ENCODE data around the gene SEC23IP. TPM values are rescaled to one million over a fixed set of nuclear protein-coding genes. Genes with fewer than 3 reads are reported as not detected.
A peak's percentile ranks its signal among the peaks of the same experiment; 100 is the strongest.
"Not testable (repeated sequence)": the region's sequence is repeated elsewhere in the genome, so short reads cannot be mapped to it uniquely, and the experiment has no call there.

Gene SEC23IP
- total RNA-seq, 2 experiments from 2014 or later = 49.0 to 55.2 TPM

GRCh38 chr10:119888715-119889114, 3.8 kb upstream of the SEC23IP start:
- peaks cover 12% of the 10 kb centered on the region for H3K4me1 Mint-ChIP-seq (ENCODE audit: low read depth)
- H3K27me3 Mint-ChIP-seq (ENCODE audit: low read depth) = not testable (repeated sequence)

GRCh38 chr10:119889201-119889600, 3.3 kb upstream of the SEC23IP start:
- H3K9me3 Mint-ChIP-seq; intact Hi-C loops (cut with micrococcal nuclease); H3K36me3 Mint-ChIP-seq (ENCODE audit: low read depth); CTCF ChIA-PET; H3K27ac Mint-ChIP-seq; H3K27me3 Mint-ChIP-seq (ENCODE audit: low read depth); DNase-seq; H3K4me3 Mint-ChIP-seq: not testable (repeated sequence)
- peaks cover 17% of the 10 kb centered on the region for H3K4me1 Mint-ChIP-seq (ENCODE audit: low read depth)

More at GRCh38 chr10:119888715-119889114, 3.8 kb upstream of the SEC23IP start:
- CTCF ChIA-PET; H3K9me3 Mint-ChIP-seq; H3K27ac Mint-ChIP-seq; intact Hi-C loops (cut with micrococcal nuclease); H3K4me3 Mint-ChIP-seq; DNase-seq; H3K36me3 Mint-ChIP-seq (ENCODE audit: low read depth): not testable (repeated sequence)

GRCh38 chr10:119890307-119890706, 2.2 kb upstream of the SEC23IP start:
- peaks cover 28% of the 10 kb centered on the region for H3K4me1 Mint-ChIP-seq (ENCODE audit: low read depth)
- not testable (repeated sequence) for H3K36me3 Mint-ChIP-seq (ENCODE audit: low read depth); DNase-seq; H3K4me3 Mint-ChIP-seq; H3K27ac Mint-ChIP-seq; H3K27me3 Mint-ChIP-seq (ENCODE audit: low read depth); H3K9me3 Mint-ChIP-seq
- intact Hi-C loops (cut with micrococcal nuclease) = loop anchor here (10.0 kb wide), 1 partner anchor 964 kb away; the partner anchor contains the start of gene WDR11
- CTCF ChIA-PET = interaction anchor here (0.6 to 1.3 kb wide), 2 partner anchors 31 to 295 kb away, joined by 5 to 7 read pairs; no protein-coding TSS in a partner anchor

DNA sequence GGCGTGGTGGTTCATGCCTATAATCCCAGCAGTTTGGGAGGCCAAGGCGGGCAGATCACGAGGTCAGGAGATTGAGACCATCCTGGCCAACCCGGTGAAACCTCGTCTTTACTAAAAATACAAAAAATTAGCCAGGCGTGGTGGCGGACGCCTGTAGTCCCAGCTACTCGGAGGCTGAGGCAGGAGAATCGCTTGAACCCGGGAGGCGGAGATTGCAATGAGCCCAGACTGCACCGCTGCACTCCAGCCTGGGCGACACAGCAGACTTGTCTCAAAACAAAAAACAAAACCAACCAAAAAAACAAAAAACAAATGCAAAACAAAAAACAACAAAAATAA, 712 bp upstream of the SEC23IP start:
- intact Hi-C loops (cut with micrococcal nuclease) = loop anchor here (1.0 to 10.0 kb wide), 5 partner anchors 19 to 963 kb away; partner anchors contain the start of genes INPP5F, TIAL1 and WDR11
- CTCF ChIA-PET = interaction anchor here (0.7 to 1.1 kb wide), 2 partner anchors 9 to 242 kb away, joined by 3 read pairs; no protein-coding TSS in a partner anchor
- not testable (repeated sequence) for DNase-seq; H3K27me3 Mint-ChIP-seq (ENCODE audit: low read depth); H3K9me3 Mint-ChIP-seq; H3K36me3 Mint-ChIP-seq (ENCODE audit: low read depth)
- Mint-ChIP-seq H3K4me1 (ENCODE audit: low read depth) (peaks cover 43% of the 10 kb centered on the region), H3K27ac (peak overlapping the region; percentile 92), H3K4me3 (peak overlapping the region; percentile 95)

DNA sequence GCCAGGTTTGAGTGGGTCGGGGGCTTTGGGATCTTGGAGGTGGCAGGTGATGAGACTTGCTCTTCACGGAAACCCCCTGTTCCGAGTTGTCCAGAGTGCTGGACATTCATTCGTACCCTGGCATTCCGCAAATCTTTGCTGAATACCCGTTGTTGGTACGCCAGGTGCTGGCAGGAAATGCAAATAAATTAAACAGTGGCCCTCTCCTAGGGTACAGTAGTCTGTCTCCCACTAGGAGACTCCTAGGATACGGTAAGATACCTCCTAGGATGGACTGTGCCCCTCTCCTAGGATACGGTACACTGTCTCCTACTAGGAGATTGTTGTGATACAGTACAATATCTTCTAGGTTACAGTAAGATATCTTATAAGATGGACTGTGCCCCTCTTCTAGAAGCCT, 544 bp downstream of the SEC23IP start:
- intact Hi-C loops (cut with micrococcal nuclease) = loop anchor here (2.0 to 10.0 kb wide), 2 partner anchors 296 to 962 kb away; partner anchors contain the start of genes TIAL1 and WDR11
- H3K4me1 Mint-ChIP-seq (ENCODE audit: low read depth) = peaks cover 50% of the 10 kb centered on the region
- no peak for DNase-seq
- peaks cover 9% of the 10 kb centered on the region for H3K36me3 Mint-ChIP-seq (ENCODE audit: low read depth)
- peak overlapping the region; percentile 95 for H3K4me3 Mint-ChIP-seq
- H3K9me3 Mint-ChIP-seq = peaks cover 2% of the 10 kb centered on the region
- CTCF ChIA-PET = interaction anchor here (0.6 to 1.1 kb wide), 3 partner anchors 22 to 34 kb away, joined by 3 to 4 read pairs (median 3); no protein-coding TSS in a partner anchor
- H3K27ac Mint-ChIP-seq = peak overlapping the region; percentile 92
- no peaks in the 10 kb centered on the region for H3K27me3 Mint-ChIP-seq (ENCODE audit: low read depth)

DNA sequence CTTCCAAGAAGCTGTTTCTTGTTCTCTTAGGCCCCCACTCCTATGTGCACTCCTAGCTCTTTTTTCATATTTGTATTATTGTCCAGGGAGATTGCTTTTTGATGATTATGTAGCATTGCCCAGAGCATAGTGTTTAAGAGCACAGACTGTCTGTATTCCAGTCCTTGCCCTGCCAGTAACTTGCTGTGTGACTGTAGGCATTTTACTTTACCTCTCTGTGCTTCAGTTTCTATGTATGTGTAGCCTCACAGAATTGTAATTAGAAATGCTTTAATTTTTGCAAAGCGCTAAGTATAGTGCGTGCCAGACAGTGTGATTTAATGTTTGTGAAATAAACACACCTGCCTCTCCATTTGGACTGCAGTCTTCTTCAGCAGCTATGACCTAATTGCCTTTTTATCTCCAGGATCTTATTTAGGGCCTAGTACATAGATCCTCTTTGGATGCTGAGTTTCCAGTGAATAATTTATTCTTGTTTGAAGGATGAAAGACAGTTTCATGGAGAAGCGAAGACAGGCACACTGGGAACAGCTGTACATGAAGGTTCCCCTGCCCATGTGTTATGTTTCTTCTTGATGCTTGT, 1.4 kb downstream of the SEC23IP start:
- no peak for DNase-seq
- Mint-ChIP-seq H3K27ac (peak overlapping the region; percentile 54), H3K36me3 (ENCODE audit: low read depth) (peaks cover 15% of the 10 kb centered on the region), H3K4me1 (ENCODE audit: low read depth) (peaks cover 55% of the 10 kb centered on the region), H3K27me3 (ENCODE audit: low read depth) (no peaks in the 10 kb centered on the region), H3K4me3 (peak overlapping the region; percentile 95), H3K9me3 (peaks cover 2% of the 10 kb centered on the region)
- intact Hi-C loops (cut with micrococcal nuclease) = loop anchor here (2.0 to 10.0 kb wide), 2 partner anchors 297 to 961 kb away; partner anchors contain the start of genes TIAL1 and WDR11
- CTCF ChIA-PET = interaction anchor here (0.6 to 1.1 kb wide), 3 partner anchors 35 to 742 kb away, joined by 3 to 6 read pairs (median 3); no protein-coding TSS in a partner anchor

DNA sequence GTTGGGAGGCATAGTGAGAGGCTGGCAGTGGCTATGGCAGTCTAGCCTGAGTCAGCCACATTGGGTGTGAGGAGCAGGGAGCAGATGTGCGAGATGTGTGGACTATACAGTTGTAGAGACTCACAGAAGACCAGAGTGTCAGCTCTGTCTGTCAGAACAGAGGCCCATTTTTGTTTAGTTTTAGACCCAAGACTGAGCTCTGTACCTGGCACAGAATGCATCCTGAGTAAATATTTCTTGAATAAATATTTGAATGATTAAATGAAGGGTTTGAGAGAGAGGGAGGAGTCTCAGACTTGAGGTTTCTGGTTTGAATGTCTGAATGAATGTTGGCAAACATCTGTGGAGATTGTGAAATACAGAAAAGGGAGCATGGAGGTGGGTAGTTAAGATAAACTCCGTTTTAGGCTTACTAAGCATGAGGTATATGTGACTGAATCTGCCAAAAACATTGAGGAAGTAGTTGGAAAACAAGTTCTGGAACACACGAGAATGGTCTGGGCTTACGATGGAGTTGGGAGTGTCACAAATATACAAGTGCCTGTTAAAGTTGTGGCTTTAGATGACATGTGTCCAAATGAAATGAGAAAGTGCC, 3.6 kb downstream of the SEC23IP start:
- CTCF ChIA-PET = interaction anchor here (0.6 to 0.8 kb wide), 2 partner anchors 33 to 192 kb away, joined by 3 read pairs; no protein-coding TSS in a partner anchor
- no peak for DNase-seq
- Mint-ChIP-seq H3K9me3 (no peaks in the 10 kb centered on the region), H3K36me3 (ENCODE audit: low read depth) (peaks cover 15% of the 10 kb centered on the region), H3K27me3 (ENCODE audit: low read depth) (no peaks in the 10 kb centered on the region), H3K4me1 (ENCODE audit: low read depth) (peaks cover 62% of the 10 kb centered on the region), H3K27ac (no peak overlapping the region), H3K4me3 (no peak overlapping the region)
- intact Hi-C loops (cut with micrococcal nuclease) = loop anchor here (10.0 kb wide), 1 partner anchor 959 kb away; the partner anchor contains the start of gene WDR11

- no peak overlapping the region for H3K4me3 Mint-ChIP-seq
- H3K27me3 Mint-ChIP-seq (ENCODE audit: low read depth) = no peaks in the 10 kb centered on the region
- intact Hi-C loops (cut with micrococcal nuclease) = loop anchor here (10.0 kb wide), 1 partner anchor 958 kb away; the partner anchor contains the start of gene WDR11
- CTCF ChIA-PET = interaction anchor here (0.6 to 0.7 kb wide), 2 partner anchors 24 to 193 kb away, joined by 3 to 5 read pairs; partner anchors contain the start of gene MCMBP
- peaks cover 59% of the 10 kb centered on the region for H3K4me1 Mint-ChIP-seq (ENCODE audit: low read depth)
- H3K27ac Mint-ChIP-seq = no peak overlapping the region
- H3K36me3 Mint-ChIP-seq (ENCODE audit: low read depth) = peaks cover 15% of the 10 kb centered on the region
- H3K9me3 Mint-ChIP-seq = no peaks in the 10 kb centered on the region
- DNase-seq = no peak
These were observed 4.6 kb downstream of the SEC23IP start for GRCh38 chr10:119896937-119897770.

DNA sequence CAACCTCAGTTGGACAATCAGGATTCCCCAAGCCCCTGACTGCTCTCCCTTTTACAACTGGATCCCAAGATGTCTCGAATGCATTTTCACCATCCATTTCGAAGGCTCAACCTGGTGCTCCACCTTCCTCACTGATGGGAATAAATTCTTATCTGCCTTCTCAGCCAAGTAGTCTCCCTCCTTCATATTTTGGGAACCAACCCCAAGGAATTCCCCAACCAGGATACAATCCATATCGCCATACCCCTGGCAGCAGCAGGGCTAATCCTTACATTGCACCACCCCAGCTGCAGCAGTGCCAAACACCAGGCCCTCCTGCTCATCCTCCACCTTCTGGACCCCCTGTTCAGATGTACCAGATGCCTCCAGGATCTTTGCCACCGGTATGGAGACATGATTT, 6.0 kb downstream of the SEC23IP start:
- intact Hi-C loops (cut with micrococcal nuclease) = loop anchor here (10.0 kb wide), 1 partner anchor 956 kb away; the partner anchor contains the start of gene WDR11
- CTCF ChIA-PET = no interaction called here
- no peak overlapping the region for H3K4me3 Mint-ChIP-seq
- no peak for DNase-seq
- no peaks in the 10 kb centered on the region for H3K9me3 Mint-ChIP-seq
- no peak overlapping the region for H3K27ac Mint-ChIP-seq
- no peaks in the 10 kb centered on the region for H3K27me3 Mint-ChIP-seq (ENCODE audit: low read depth)
- H3K36me3 Mint-ChIP-seq (ENCODE audit: low read depth) = peaks cover 9% of the 10 kb centered on the region
- H3K4me1 Mint-ChIP-seq (ENCODE audit: low read depth) = peaks cover 55% of the 10 kb centered on the region

- Mint-ChIP-seq H3K4me3 (no peak overlapping the region), H3K4me1 (ENCODE audit: low read depth) (peaks cover 6% of the 10 kb centered on the region), H3K36me3 (ENCODE audit: low read depth) (peaks cover 12% of the 10 kb centered on the region), H3K9me3 (no peaks in the 10 kb centered on the region), H3K27me3 (ENCODE audit: low read depth) (no peaks in the 10 kb centered on the region), H3K27ac (no peak overlapping the region)
- DNase-seq = no peak
- intact Hi-C loops (cut with micrococcal nuclease) = loop anchor here (5.0 kb wide), 1 partner anchor 47 kb away; no protein-coding TSS in a partner anchor
- CTCF ChIA-PET = interaction anchor here (0.6 kb wide), 1 partner anchor 1920 kb away, joined by 3 read pairs; no protein-coding TSS in a partner anchor
These were observed 11.6 kb downstream of the SEC23IP start for GRCh38 chr10:119903946-119904666.

GRCh38 chr10:119907695-119908094, 15.2 kb downstream of the SEC23IP start:
- H3K27me3 Mint-ChIP-seq (ENCODE audit: low read depth) = not testable (repeated sequence)

More at GRCh38 chr10:119907695-119908094, 15.2 kb downstream of the SEC23IP start:
- CTCF ChIA-PET; H3K4me3 Mint-ChIP-seq; H3K27ac Mint-ChIP-seq; DNase-seq; H3K9me3 Mint-ChIP-seq; H3K4me1 Mint-ChIP-seq (ENCODE audit: low read depth); intact Hi-C loops (cut with micrococcal nuclease): not testable (repeated sequence)
- H3K36me3 Mint-ChIP-seq (ENCODE audit: low read depth) = peaks cover 18% of the 10 kb centered on the region
